Natural killer cell treated with Interleukin-12 subunit alpha and Interleukin-12 subunit beta and Interleukin-15 and Interleukin-18, amount 100 ng/mL, for 72 hours (primary cell): ENCODE data around the gene ZBTB20. TPM values are rescaled to one million over a fixed set of nuclear protein-coding genes. Genes with fewer than 3 reads are reported as not detected.

Source experiments
- ATAC-seq, 2 donors: fragments of 150-1000 bp; cut with Tn5 transposase in 1 of 2; sonication (Bioruptor Pico), chemical (Tn5 transposase) in 1 of 2; 2 replicates each; pipeline ENCODE4 v1.10.0; 2021
- DNase-seq: peaks from one replicate; pipeline ENCODE4 v3.0.0; 2022; ENCODE audit warnings: low spot score
- H3K27ac Mint-ChIP-seq, 2 donors: 1 replicate in 1 of 2; 2 replicates in 1 of 2; pipeline ENCODE4 v1.8.0; 2022; ENCODE audit warnings: mixed read lengths in 2 of 2, mild to moderate bottlenecking in 1 of 2, moderate library complexity in 1 of 2
- H3K27me3 Mint-ChIP-seq, 2 donors: 1 replicate in 1 of 2; 2 replicates in 1 of 2; pipeline ENCODE4 v1.8.0; 2022; ENCODE audit warnings: mixed read lengths in 2 of 2
- H3K36me3 Mint-ChIP-seq: one replicate; pipeline ENCODE4 v1.8.0; 2022; ENCODE audit warnings: mixed read lengths
- H3K4me1 Mint-ChIP-seq, 2 donors: 1 replicate in 1 of 2; 2 replicates in 1 of 2; pipeline ENCODE4 v1.8.0; 2022; ENCODE audit warnings: low read depth in 2 of 2, mixed read lengths in 2 of 2, mild to moderate bottlenecking in 1 of 2
- H3K4me3 Mint-ChIP-seq: one replicate; pipeline ENCODE4 v1.8.0; 2022; ENCODE audit warnings: mixed read lengths
- H3K9me3 Mint-ChIP-seq: 2 replicates; pipeline ENCODE4 v1.8.0; 2022; ENCODE audit warnings: mixed read lengths
- total RNA-seq, 2 donors: library from RNA; stranded (reverse); gene quantifications; one replicate each; pipeline ENCODE4 v1.2.3, GENCODE V29; 2022

ZBTB20 gene
- total RNA-seq, 2 donors from 2014 or later: 8.7 to 14.2 TPM

GRCh38 chr3:114760679-114761078, 386.4 kb downstream of the ZBTB20 start:
- DNase-seq: no peak
- Mint-ChIP-seq H3K36me3 (no peaks in the 10 kb centered on the region), H3K27ac (no peak overlapping the region), H3K4me3 (no peak overlapping the region), H3K4me1 (peaks cover 4 to 7% of the 10 kb centered on the region in 2 donors), H3K27me3 (no peaks in the 10 kb centered on the region), H3K9me3 (no peaks in the 10 kb centered on the region)
- no peak for ATAC-seq

GRCh38 chr3:114758831-114759699, 388.0 kb downstream of the ZBTB20 start:
- H3K9me3 Mint-ChIP-seq: no peaks in the 10 kb centered on the region
- ATAC-seq (no peak), DNase-seq (no peak)
- H3K27ac Mint-ChIP-seq: no peak overlapping the region
- no peaks in the 10 kb centered on the region for H3K36me3 Mint-ChIP-seq
- H3K4me3 Mint-ChIP-seq: no peak overlapping the region
- peaks cover under 1 to 3% of the 10 kb centered on the region in 2 donors for H3K4me1 Mint-ChIP-seq
- no peaks in the 10 kb centered on the region for H3K27me3 Mint-ChIP-seq

GRCh38 chr3:114756506-114757279, 390.4 kb downstream of the ZBTB20 start:
- ATAC-seq (no peak), DNase-seq (no peak)
- no peak overlapping the region for H3K4me3 Mint-ChIP-seq
- peaks cover 0 to 3% of the 10 kb centered on the region in 2 donors for H3K4me1 Mint-ChIP-seq
- H3K27ac Mint-ChIP-seq: no peak overlapping the region
- no peaks in the 10 kb centered on the region for H3K36me3 Mint-ChIP-seq
- no peaks in the 10 kb centered on the region for H3K9me3 Mint-ChIP-seq
- H3K27me3 Mint-ChIP-seq: no peaks in the 10 kb centered on the region

- ATAC-seq: peak in 1 of 2 donors; percentile 48
- no peaks in the 10 kb centered on the region for H3K36me3 Mint-ChIP-seq
- H3K27ac Mint-ChIP-seq: peak overlapping the region; percentile 63 to 89
- peak overlapping the region; percentile 82 for H3K4me3 Mint-ChIP-seq
- H3K4me1 Mint-ChIP-seq: peaks cover 22 to 43% of the 10 kb centered on the region in 2 donors
- DNase-seq: no peak
- peaks cover 3% of the 10 kb centered on the region for H3K9me3 Mint-ChIP-seq
- no peaks in the 10 kb centered on the region for H3K27me3 Mint-ChIP-seq
Measured at GRCh38 chr3:114746502-114746901, 400.6 kb downstream of the ZBTB20 start.

- peaks cover 3% of the 10 kb centered on the region for H3K9me3 Mint-ChIP-seq
- H3K27me3 Mint-ChIP-seq: no peaks in the 10 kb centered on the region
- no peak for DNase-seq
- H3K4me1 Mint-ChIP-seq: peaks cover 22 to 43% of the 10 kb centered on the region in 2 donors
- peak overlapping the region; percentile 82 for H3K4me3 Mint-ChIP-seq
- H3K27ac Mint-ChIP-seq: peak overlapping the region; percentile 63 to 89
- no peak for ATAC-seq
- no peaks in the 10 kb centered on the region for H3K36me3 Mint-ChIP-seq
Measured at GRCh38 chr3:114745322-114746240, 401.5 kb downstream of the ZBTB20 start.

- ATAC-seq: peak; percentile 71 to 78
- Mint-ChIP-seq H3K27me3 (no peaks in the 10 kb centered on the region), H3K4me1 (peaks cover 22 to 43% of the 10 kb centered on the region in 2 donors), H3K9me3 (peaks cover 3% of the 10 kb centered on the region), H3K36me3 (no peaks in the 10 kb centered on the region), H3K27ac (no peak overlapping the region), H3K4me3 (peak overlapping the region; percentile 46)
- no peak for DNase-seq
Measured at GRCh38 chr3:114743746-114744485, 403.2 kb downstream of the ZBTB20 start.

GRCh38 chr3:114741066-114741465, 406.0 kb downstream of the ZBTB20 start:
- DNase-seq (no peak), ATAC-seq (no peak)
- Mint-ChIP-seq H3K9me3 (no peaks in the 10 kb centered on the region), H3K4me1 (peaks cover 8 to 29% of the 10 kb centered on the region in 2 donors), H3K4me3 (no peak overlapping the region), H3K36me3 (no peaks in the 10 kb centered on the region), H3K27me3 (no peaks in the 10 kb centered on the region), H3K27ac (no peak overlapping the region)

GRCh38 chr3:114739627-114740026, 407.5 kb downstream of the ZBTB20 start:
- H3K4me3 Mint-ChIP-seq: no peak overlapping the region

GRCh38 chr3:114732353-114732752, 414.7 kb downstream of the ZBTB20 start:
- no peaks in the 10 kb centered on the region for H3K4me1 Mint-ChIP-seq
- no peaks in the 10 kb centered on the region for H3K9me3 Mint-ChIP-seq
- ATAC-seq: no peak
- H3K27ac Mint-ChIP-seq: no peak overlapping the region
- no peaks in the 10 kb centered on the region for H3K36me3 Mint-ChIP-seq
- no peak for DNase-seq
- no peaks in the 10 kb centered on the region for H3K27me3 Mint-ChIP-seq
- H3K4me3 Mint-ChIP-seq: no peak overlapping the region

More at GRCh38 chr3:114739627-114740026, 407.5 kb downstream of the ZBTB20 start:
- Mint-ChIP-seq H3K9me3 (no peaks in the 10 kb centered on the region), H3K4me1 (peaks cover 5 to 17% of the 10 kb centered on the region in 2 donors), H3K27ac (no peak overlapping the region), H3K36me3 (no peaks in the 10 kb centered on the region), H3K27me3 (no peaks in the 10 kb centered on the region)
- no peak for DNase-seq
- no peak for ATAC-seq

GRCh38 chr3:114730397-114730796, 416.7 kb downstream of the ZBTB20 start:
- no peaks in the 10 kb centered on the region for H3K4me1 Mint-ChIP-seq
- H3K27ac Mint-ChIP-seq: no peak overlapping the region
- ATAC-seq (no peak), DNase-seq (no peak)
- no peaks in the 10 kb centered on the region for H3K36me3 Mint-ChIP-seq
- no peaks in the 10 kb centered on the region for H3K27me3 Mint-ChIP-seq
- H3K9me3 Mint-ChIP-seq: no peaks in the 10 kb centered on the region
- no peak overlapping the region for H3K4me3 Mint-ChIP-seq

GRCh38 chr3:114727373-114727772, 419.7 kb downstream of the ZBTB20 start:
- no peaks in the 10 kb centered on the region for H3K27me3 Mint-ChIP-seq
- H3K4me3 Mint-ChIP-seq: no peak overlapping the region
- DNase-seq: no peak
- no peak overlapping the region for H3K27ac Mint-ChIP-seq
- ATAC-seq: no peak
- no peaks in the 10 kb centered on the region for H3K9me3 Mint-ChIP-seq
- H3K4me1 Mint-ChIP-seq: peaks cover 2 to 5% of the 10 kb centered on the region in 2 donors
- no peaks in the 10 kb centered on the region for H3K36me3 Mint-ChIP-seq

GRCh38 chr3:114725966-114726365, 421.1 kb downstream of the ZBTB20 start:
- no peak overlapping the region for H3K4me3 Mint-ChIP-seq
- H3K4me1 Mint-ChIP-seq: peaks cover 5 to 19% of the 10 kb centered on the region in 2 donors
- no peak for DNase-seq
- no peaks in the 10 kb centered on the region for H3K9me3 Mint-ChIP-seq
- no peaks in the 10 kb centered on the region for H3K27me3 Mint-ChIP-seq
- H3K36me3 Mint-ChIP-seq: no peaks in the 10 kb centered on the region
- H3K27ac Mint-ChIP-seq: no peak overlapping the region
- no peak for ATAC-seq

- ATAC-seq (no peak), DNase-seq (no peak)
- Mint-ChIP-seq H3K27ac (no peak overlapping the region), H3K36me3 (no peaks in the 10 kb centered on the region), H3K27me3 (no peaks in the 10 kb centered on the region), H3K4me1 (peaks cover 10 to 23% of the 10 kb centered on the region in 2 donors), H3K9me3 (no peaks in the 10 kb centered on the region), H3K4me3 (peak overlapping the region; percentile 48)
Measured at GRCh38 chr3:114722530-114722929, 424.6 kb downstream of the ZBTB20 start.
